Right atrium auricular region (tissue), 2 donors: ENCODE data around the gene ATRN. TPM values are rescaled to one million over a fixed set of nuclear protein-coding genes. Genes with fewer than 3 reads are reported as not detected.

Experiments used
- DNase-seq: peaks from one replicate; pipeline ENCODE4 v3.0.0-alpha.2; 2019; ENCODE audit warnings: low spot score
- H3K27ac ChIP-seq, 2 donors: fragments of 200-600 bp; sonication (generic); 1 replicate in 1 of 2; 2 replicates in 1 of 2; pipeline ENCODE4 v1.5.1; 2016 to 2019
- H3K27me3 ChIP-seq, 2 donors: fragments of 200-600 bp; sonication (generic); one replicate each; pipeline versions ENCODE4 v1.5.1 to v1.6.0; 2017 to 2019
- H3K36me3 ChIP-seq: fragments of 200-600 bp; sonication (generic); one replicate; pipeline ENCODE4 v1.5.1; 2016
- H3K4me1 ChIP-seq, 2 donors: fragments of 200-600 bp; sonication (generic); one replicate each; pipeline versions ENCODE4 v1.5.1 to v1.6.0; 2017 to 2019
- H3K4me3 ChIP-seq, 2 donors: fragments of 200-600 bp; sonication (generic); 1 replicate in 1 of 2; 2 replicates in 1 of 2; pipeline ENCODE4 v1.5.1; 2017 to 2019; ENCODE audit warnings: mild to moderate bottlenecking in 1 of 2, moderate library complexity in 1 of 2
- H3K9me3 ChIP-seq, 2 donors: fragments of 200-600 bp; sonication (generic); one replicate each; pipeline ENCODE4 v1.5.1; 2019
- CTCF ChIP-seq, 2 donors: fragments of 200-600 bp; sonication (generic); IDR thresholded peaks; one replicate each; pipeline ENCODE4 v1.5.1; 2019; ENCODE audit warnings: antibody characterized with exemption in 2 of 2
- total RNA-seq, 2 donors: library from RNA; depleted of rRNA; stranded (reverse); fragments of >200 nt; gene quantifications; one replicate each; pipeline ENCODE4 v1.1.0, GENCODE V29; 2016

ATRN gene
- total RNA-seq, 2 donors from 2014 or later = 22.5 to 28.1 TPM

GRCh38 chr20:3640259-3640658 is 169.4 kb downstream of the ATRN start:
- Histone ChIP-seq H3K9me3 (no peaks in the 10 kb centered on the region), H3K27ac (no peak overlapping the region), H3K4me1 (no peaks in the 10 kb centered on the region), H3K4me3 (no peak overlapping the region), H3K36me3 (peaks cover 23% of the 10 kb centered on the region), H3K27me3 (no peaks in the 10 kb centered on the region)
- no peak for TF ChIP-seq CTCF (IDR thresholded peaks at IDR 0.05)
- no peak for DNase-seq

DNA sequence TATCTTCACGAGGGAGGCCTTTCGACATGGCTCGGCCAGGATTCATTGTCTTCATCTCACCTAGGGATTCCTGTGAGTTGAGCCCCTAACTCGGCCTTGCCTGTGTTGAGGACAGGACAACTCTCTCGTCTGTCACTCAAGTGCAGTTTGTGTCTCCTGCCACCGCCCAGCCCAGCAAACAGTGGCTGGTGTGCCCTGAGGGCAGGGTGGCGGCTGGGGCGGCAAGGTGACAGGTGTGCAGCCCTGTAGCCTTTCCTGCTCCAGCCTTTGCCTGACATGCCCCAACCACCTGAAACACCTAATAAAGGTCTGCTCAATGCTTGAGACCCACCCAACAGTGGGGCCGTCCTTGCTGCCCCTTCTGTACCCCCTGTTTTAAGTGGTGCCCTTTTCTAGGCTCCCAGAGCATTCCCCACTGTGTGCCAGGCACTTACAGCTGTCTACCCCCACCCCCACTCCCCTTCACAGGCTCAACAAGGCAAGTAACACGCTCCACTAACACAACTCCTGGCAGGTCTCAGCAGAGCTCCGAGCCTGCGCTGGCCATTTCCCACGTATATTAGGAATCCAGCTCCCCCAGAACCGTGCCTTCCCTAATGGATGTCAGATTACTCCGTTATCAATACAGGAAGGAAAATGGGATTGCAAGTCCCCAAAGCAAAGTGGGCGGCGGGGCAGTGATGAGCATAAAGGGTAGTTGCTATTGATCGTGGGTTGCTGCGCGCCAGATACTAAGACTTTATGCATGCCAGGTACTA is 174.7 kb downstream of the ATRN start:
- Histone ChIP-seq H3K9me3 (no peaks in the 10 kb centered on the region), H3K27me3 (no peaks in the 10 kb centered on the region), H3K4me3 (no peak overlapping the region), H3K36me3 (peaks cover 38% of the 10 kb centered on the region), H3K4me1 (no peaks in the 10 kb centered on the region), H3K27ac (no peak overlapping the region)
- no peak for TF ChIP-seq CTCF (IDR thresholded peaks at IDR 0.05)
- no peak for DNase-seq

DNA sequence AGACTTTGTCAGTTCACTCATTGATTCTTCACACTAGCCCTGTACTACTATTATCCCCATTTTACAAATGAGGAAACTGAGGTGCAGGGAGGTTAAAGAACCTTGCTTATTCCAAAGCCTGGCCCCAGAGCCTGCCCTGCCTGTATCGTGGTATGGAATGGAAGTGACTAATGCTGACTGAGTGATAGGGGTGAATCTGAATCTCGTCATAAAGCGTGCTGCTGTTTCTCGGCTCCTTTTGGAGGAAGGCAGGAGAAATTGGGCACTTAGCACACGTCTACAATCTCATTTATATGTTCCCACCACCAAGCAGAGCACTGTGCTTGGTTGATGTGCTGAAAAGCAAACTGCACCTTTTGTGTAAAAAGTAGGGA is 175.2 kb downstream of the ATRN start:
- no peaks in the 10 kb centered on the region for H3K9me3 ChIP-seq
- H3K4me1 ChIP-seq = no peaks in the 10 kb centered on the region
- TF ChIP-seq CTCF (IDR thresholded peaks at IDR 0.05) = no peak
- no peak for DNase-seq
- H3K27me3 ChIP-seq = no peaks in the 10 kb centered on the region
- no peak overlapping the region for H3K4me3 ChIP-seq
- H3K36me3 ChIP-seq = peaks cover 38% of the 10 kb centered on the region
- H3K27ac ChIP-seq = no peak overlapping the region

GRCh38 chr20:3646651-3647050 is 175.8 kb downstream of the ATRN start:
- Histone ChIP-seq H3K27ac (no peak overlapping the region), H3K4me1 (no peaks in the 10 kb centered on the region), H3K9me3 (no peaks in the 10 kb centered on the region), H3K4me3 (no peak overlapping the region), H3K27me3 (no peaks in the 10 kb centered on the region), H3K36me3 (peaks cover 38% of the 10 kb centered on the region)
- TF ChIP-seq CTCF (IDR thresholded peaks at IDR 0.05) = no peak
- no peak for DNase-seq

DNA sequence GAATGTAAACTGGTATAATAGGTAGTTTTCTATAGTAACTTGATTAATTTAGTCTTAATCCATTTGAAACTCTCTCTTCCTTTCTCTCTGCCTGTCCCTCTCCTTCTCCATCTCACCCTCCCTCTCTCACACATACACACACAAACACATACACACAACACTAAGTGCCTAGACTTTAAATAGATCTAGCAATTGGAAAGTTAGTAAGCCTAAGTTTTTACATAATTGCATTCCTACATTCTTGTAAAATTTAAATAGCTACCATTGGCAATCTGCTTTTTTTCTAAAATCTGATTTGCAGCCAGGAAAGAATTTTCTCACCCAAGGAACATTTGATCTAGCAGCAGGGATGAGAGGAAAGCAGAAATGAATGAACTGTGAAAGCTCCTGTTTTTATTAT is 176.7 kb downstream of the ATRN start:
- no peak for TF ChIP-seq CTCF (IDR thresholded peaks at IDR 0.05)

GRCh38 chr20:3648951-3649350 is 178.1 kb downstream of the ATRN start:
- H3K4me1 ChIP-seq = no peaks in the 10 kb centered on the region
- no peak overlapping the region for H3K4me3 ChIP-seq
- peaks cover 28% of the 10 kb centered on the region for H3K36me3 ChIP-seq
- H3K9me3 ChIP-seq = no peaks in the 10 kb centered on the region
- H3K27ac ChIP-seq = no peak overlapping the region
- no peaks in the 10 kb centered on the region for H3K27me3 ChIP-seq
- DNase-seq = no peak
- TF ChIP-seq CTCF (IDR thresholded peaks at IDR 0.05) = no peak

More for the DNA sequence above, 176.7 kb downstream of the ATRN start:
- no peaks in the 10 kb centered on the region for H3K4me1 ChIP-seq
- no peak overlapping the region for H3K27ac ChIP-seq
- no peaks in the 10 kb centered on the region for H3K27me3 ChIP-seq
- DNase-seq = no peak
- no peak overlapping the region for H3K4me3 ChIP-seq
- H3K36me3 ChIP-seq = peaks cover 37% of the 10 kb centered on the region
- H3K9me3 ChIP-seq = no peaks in the 10 kb centered on the region
